H1 (cell line): ENCODE results near the gene PRTG. TPM values are rescaled to one million over a fixed set of nuclear protein-coding genes. Genes with fewer than 3 reads are reported as not detected.

Experiments used
- CTCF ChIA-PET: fragments of 300-600 bp; sonication (Branson Sonifier 250); formaldehyde crosslinking; loops from one replicate; lab custom pipeline; 2021; ENCODE audit not compliant: partially characterized antibody; lab: Charles Lee
- POLR2A ChIA-PET: fragments of 300-600 bp; sonication (Branson Sonifier 250); formaldehyde crosslinking; loops from one replicate; lab custom pipeline; 2021; ENCODE audit warnings: inconsistent platforms; ENCODE audit not compliant: partially characterized antibody; lab: Charles Lee
- DNase-seq, 2 experiments: peaks; one replicate each; pipeline versions ENCODE4 v3.0.0 to v3.0.0-alpha.2; 2010 to 2022; ENCODE audit warnings: low spot score in 2 of 2, low read depth in 1 of 2, mixed read lengths in 1 of 2
- FAIRE-seq: peaks from 2 replicates; lab custom pipeline; 2011; peaks lifted over from hg19 to GRCh38; lab: Jason Lieb, UNC
- H2AFZ ChIP-seq: 2 replicates; pipeline ENCODE4 v1.8.1; 2012; ENCODE audit warnings: low read length, inconsistent platforms
- H2AK5ac ChIP-seq: 2 replicates; pipeline ENCODE4 v1.6.1; 2013; ENCODE audit warnings: low read depth, low read length
- H2BK120ac ChIP-seq: replicated peaks from 2 replicates; pipeline ENCODE3; 2013; ENCODE audit warnings: low read depth, low read length, inconsistent platforms
- H2BK12ac ChIP-seq: 2 replicates; pipeline ENCODE4 v1.6.1; 2013; ENCODE audit warnings: low read depth, low read length
- H2BK15ac ChIP-seq: 2 replicates; pipeline ENCODE4 v1.6.1; 2013; ENCODE audit warnings: low read length
- H2BK20ac ChIP-seq: 2 replicates; pipeline ENCODE4 v1.6.1; 2013; ENCODE audit warnings: low read length
- H2BK5ac ChIP-seq: 2 replicates; pipeline ENCODE4 v1.6.1; 2013; ENCODE audit warnings: low read depth, low read length
- H3K14ac ChIP-seq: 2 replicates; pipeline ENCODE4 v1.6.1; 2013; ENCODE audit warnings: inconsistent platforms; ENCODE audit not compliant: insufficient read length
- H3K18ac ChIP-seq: 2 replicates; pipeline ENCODE4 v1.6.1; 2013; ENCODE audit warnings: low read length; ENCODE audit errors: extremely low read depth
- H3K23ac ChIP-seq: 2 replicates; pipeline ENCODE4 v1.6.1; 2013; ENCODE audit warnings: inconsistent platforms; ENCODE audit not compliant: insufficient read length
- H3K23me2 ChIP-seq: 2 replicates; pipeline ENCODE4 v1.6.1; 2013; ENCODE audit warnings: low read depth, low read length
- H3K27ac ChIP-seq: 2 replicates; pipeline ENCODE4 v1.6.1; 2011; ENCODE audit warnings: low read depth, low read length, inconsistent platforms
- H3K27me3 ChIP-seq, 4 experiments: replicated peaks in 1 of 4; 1 replicate in 1 of 4; 2 replicates in 3 of 4; pipeline versions ENCODE4 v1.6.1 to v1.8.1; 2011 to 2013; ENCODE audit warnings: low read length in 3 of 4, mild to moderate bottlenecking in 3 of 4, inconsistent platforms in 2 of 4, mixed read lengths in 2 of 4, moderate library complexity in 1 of 4; ENCODE audit not compliant: control insufficient read depth in 3 of 4, insufficient read depth in 3 of 4; ENCODE audit errors: extremely low read depth in 1 of 4
- H3K36me3 ChIP-seq, 4 experiments: 2 replicates each; pipeline versions ENCODE4 v1.6.1 to v1.8.1; 2011 to 2013; ENCODE audit warnings: mild to moderate bottlenecking in 4 of 4, low read length in 3 of 4, moderate library complexity in 2 of 4, control low read depth in 1 of 4, inconsistent platforms in 1 of 4; ENCODE audit not compliant: insufficient read depth in 4 of 4, control insufficient read depth in 2 of 4
- H3K4ac ChIP-seq: replicated peaks from 2 replicates; pipeline ENCODE3; 2013; ENCODE audit warnings: low read length, low read depth, mixed read lengths, inconsistent platforms; ENCODE audit not compliant: insufficient read length
- H3K4me1 ChIP-seq, 4 experiments: replicated peaks in 1 of 4; 1 replicate in 1 of 4; 2 replicates in 3 of 4; pipeline versions ENCODE4 v1.6.1 to v1.8.1; 2011 to 2013; ENCODE audit warnings: low read length in 3 of 4, inconsistent platforms in 2 of 4, mixed read lengths in 1 of 4; ENCODE audit not compliant: insufficient read depth in 4 of 4, control insufficient read depth in 3 of 4
- H3K4me2 ChIP-seq, 2 experiments: 2 replicates each; pipeline versions ENCODE4 v1.6.1 to v1.8.1; 2011 to 2013; ENCODE audit warnings: low read depth in 2 of 2, low read length in 2 of 2, control low read depth in 1 of 2, inconsistent platforms in 1 of 2, mild to moderate bottlenecking in 1 of 2; ENCODE audit not compliant: insufficient read depth in 1 of 2
- H3K4me3 ChIP-seq, 4 experiments: fragments of 200-600, 300-600 bp in 1 of 4; sonication (generic), shearing (Covaris generic), sonication (Bioruptor Twin) in 1 of 4; 2 replicates each; pipeline versions ENCODE4 v1.5.1 to v1.8.1; 2011 to 2016; ENCODE audit warnings: low read length in 4 of 4, low read depth in 3 of 4, control low read depth in 2 of 4, inconsistent platforms in 2 of 4, mild to moderate bottlenecking in 2 of 4, mixed read lengths in 1 of 4, moderate library complexity in 1 of 4; ENCODE audit not compliant: insufficient read depth in 2 of 4; ENCODE audit errors: extremely low read depth in 1 of 4
- H3K56ac ChIP-seq: replicated peaks from 2 replicates; pipeline ENCODE3; 2013; ENCODE audit warnings: low read depth, mild to moderate bottlenecking, mixed read lengths, low read length, inconsistent platforms; ENCODE audit not compliant: insufficient read length
- H3K79me1 ChIP-seq: 2 replicates; pipeline ENCODE4 v1.6.1; 2013; ENCODE audit warnings: low read depth, low read length, control low read depth
- H3K79me2 ChIP-seq, 2 experiments: 2 replicates each; pipeline versions ENCODE4 v1.6.1 to v1.8.1; 2012 to 2013; ENCODE audit warnings: low read length in 2 of 2, mild to moderate bottlenecking in 2 of 2, inconsistent platforms in 1 of 2; ENCODE audit not compliant: insufficient read depth in 2 of 2, control insufficient read depth in 1 of 2
- H3K9ac ChIP-seq, 4 experiments: replicated peaks in 1 of 4; 1 replicate in 1 of 4; 2 replicates in 3 of 4; pipeline versions ENCODE4 v1.6.1 to v1.8.1; 2011 to 2013; ENCODE audit warnings: low read depth in 3 of 4, low read length in 3 of 4, control low read depth in 2 of 4, mild to moderate bottlenecking in 2 of 4, moderate library complexity in 2 of 4, inconsistent platforms in 1 of 4; ENCODE audit errors: extremely low read depth in 1 of 4
- H3K9me3 ChIP-seq, 2 experiments: 2 replicates each; pipeline versions ENCODE4 v1.6.1 to v1.8.1; 2012 to 2013; ENCODE audit warnings: mild to moderate bottlenecking in 2 of 2, moderate library complexity in 2 of 2, control low read depth in 1 of 2, inconsistent platforms in 1 of 2, low read depth in 1 of 2, low read length in 1 of 2, mixed read lengths in 1 of 2; ENCODE audit not compliant: insufficient read depth in 2 of 2
- H4K20me1 ChIP-seq, 2 experiments: replicated peaks in 1 of 2; 2 replicates each; pipeline versions ENCODE3 to v1.8.1; 2011 to 2013; ENCODE audit warnings: inconsistent platforms in 2 of 2, low read length in 2 of 2, mild to moderate bottlenecking in 1 of 2; ENCODE audit not compliant: insufficient read depth in 2 of 2, control insufficient read depth in 1 of 2
- H4K5ac ChIP-seq: 2 replicates; pipeline ENCODE4 v1.6.1; 2013; ENCODE audit warnings: low read length, low read depth, mixed read lengths, inconsistent platforms; ENCODE audit not compliant: insufficient read length
- H4K8ac ChIP-seq: 2 replicates; pipeline ENCODE4 v1.8.0; 2013; ENCODE audit warnings: mild to moderate bottlenecking, moderate library complexity, low read length, inconsistent platforms; ENCODE audit not compliant: insufficient read depth; ENCODE audit errors: extremely low read depth
- H4K91ac ChIP-seq: replicated peaks from 2 replicates; pipeline ENCODE3; 2013; ENCODE audit warnings: low read length, mixed read lengths, inconsistent platforms; ENCODE audit not compliant: insufficient read length
- BCL11A ChIP-seq, 2 experiments: IDR thresholded peaks; one replicate each; pipeline ENCODE4 v1.6.1; 2011; ENCODE audit warnings: low read depth in 2 of 2, low read length in 2 of 2, mild to moderate bottlenecking in 2 of 2
- CHD1 ChIP-seq: IDR thresholded peaks from 2 replicates; pipeline ENCODE4 v1.6.1; 2012; ENCODE audit warnings: low read depth, low read length, improper control_type of control experiment
- CHD2 ChIP-seq: IDR thresholded peaks from 2 replicates; pipeline ENCODE4 v1.6.1; 2012; ENCODE audit warnings: low read length, improper control_type of control experiment
- CTBP2 ChIP-seq: IDR thresholded peaks from 2 replicates; pipeline ENCODE4 v1.7.0; 2011; ENCODE audit warnings: borderline replicate concordance, mild to moderate bottlenecking, moderate library complexity, mixed read lengths, low read length; ENCODE audit not compliant: insufficient read depth, insufficient read length
- EZH2 ChIP-seq: fragments of 200-600 bp; sonication (generic); IDR thresholded peaks from 2 replicates; pipeline ENCODE4 v1.7.1; 2012; ENCODE audit warnings: low read depth, mild to moderate bottlenecking, moderate library complexity, low read length, inconsistent platforms; ENCODE audit not compliant: severe bottlenecking
- JUND ChIP-seq: IDR thresholded peaks from 2 replicates; pipeline ENCODE4 v1.6.1; 2011; ENCODE audit warnings: mild to moderate bottlenecking, improper control_type of control experiment, low read length
- POLR2AphosphoS5 ChIP-seq: IDR thresholded peaks from 2 replicates; pipeline ENCODE4 v1.6.1; 2011; ENCODE audit warnings: low read depth, low read length
- RXRA ChIP-seq: IDR thresholded peaks from 2 replicates; pipeline ENCODE4 v1.6.1; 2011; ENCODE audit warnings: low read depth, mild to moderate bottlenecking, low read length, moderate library complexity; ENCODE audit not compliant: insufficient read depth
- SAP30 ChIP-seq: fragments of 300-600 bp; sonication (generic); IDR thresholded peaks from 2 replicates; pipeline ENCODE4 v1.7.1; 2012; ENCODE audit warnings: low read length, moderate library complexity, mild to moderate bottlenecking, inconsistent platforms; ENCODE audit not compliant: insufficient read depth, insufficient replicate concordance
- SP4 ChIP-seq: IDR thresholded peaks from 2 replicates; pipeline ENCODE4 v1.6.1; 2012; ENCODE audit warnings: low read length, inconsistent platforms
- WGBS, 2 experiments: shearing (Covaris generic) in 1 of 2; methylation state at CpG; one replicate each; pipeline versions ENCODE4 v1.1.6 to v1.1.7; 2013 to 2015; ENCODE audit warnings: low lambda C conversion rate in 2 of 2, mixed read lengths in 2 of 2, inconsistent platforms in 1 of 2, low coverage in 1 of 2, missing lambda C conversion rate in 1 of 2; ENCODE audit not compliant: insufficient replicate concordance in 2 of 2, insufficient coverage in 1 of 2, insufficient read length in 1 of 2; ENCODE audit errors: extremely low coverage in 1 of 2, missing lambda C conversion rate in 1 of 2; 5-methylcytosine and 5-hydroxymethylcytosine counted together
- polyA plus RNA-seq, 7 experiments: library from polyadenylated mRNA; depleted of rRNA in 3 of 7; stranded (reverse) in 5 of 7; unstranded in 2 of 7; fragments of >200 nt in 5 of 7; fragments of 200-250 nt in 2 of 7; gene quantifications; 1 replicate in 5 of 7; 2 replicates in 1 of 7; 4 replicates in 1 of 7; pipeline versions ENCODE4 v1.2.1 to v1.2.3, GENCODE V29; 2011 to 2013; ENCODE audit warnings: missing spikeins in 2 of 7, mixed read lengths in 2 of 7
- total RNA-seq: library from RNA; stranded (reverse); fragmentation: NEBNext Ultra II Directional; extraction: Animal tissue kit (Norgen Biotek cat#: 25700); gene quantifications from 2 replicates; pipeline ENCODE4 v1.2.1, GENCODE V29; 2021
- TF ChIP-seq, protein P1 (sequence below), 3 experiments: IDR thresholded peaks; 1 replicate in 2 of 3; 2 replicates in 1 of 3; pipeline versions ENCODE4 v1.5.1 to v1.6.1; 2011; ENCODE audit warnings: low read length in 3 of 3, mild to moderate bottlenecking in 3 of 3, inconsistent platforms in 2 of 3, low read depth in 1 of 3, moderate library complexity in 1 of 3; ENCODE audit not compliant: insufficient read depth in 1 of 3; ENCODE audit errors: control extremely low read depth in 1 of 3
- TF ChIP-seq, protein P2 (sequence below): IDR thresholded peaks from 2 replicates; pipeline ENCODE4 v1.6.1; 2012; ENCODE audit warnings: inconsistent platforms

Gene PRTG
- total and polyA plus RNA-seq, 2 of the 8 experiments (the other 6 are each of a cell fraction or from before 2014, with no cell fraction given): 3.1 to 3.2 TPM

DNA sequence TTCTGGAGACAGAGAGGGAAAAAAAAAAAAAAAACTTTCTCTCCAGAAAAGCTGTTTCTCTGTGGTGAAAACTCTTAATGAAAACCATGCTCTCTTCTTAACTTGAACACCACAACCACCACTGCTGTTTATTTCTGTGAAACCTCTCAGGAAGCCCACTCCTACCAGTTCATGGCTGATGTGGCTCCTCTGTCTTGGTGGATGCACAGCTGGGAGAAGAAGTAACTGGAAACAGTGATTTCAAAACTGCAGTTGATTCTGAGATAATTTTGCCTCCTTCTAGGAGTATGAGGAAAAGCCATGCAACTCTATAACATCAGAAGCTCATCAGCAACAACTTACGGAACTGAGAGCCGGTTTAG lies 114.6 kb downstream of the PRTG start:
- ChIA-PET CTCF (interaction anchor here (0.7 to 2.3 kb wide), 15 partner anchors 13 to 408 kb away, joined by 3 to 8 read pairs (median 4); no protein-coding TSS in a partner anchor), POLR2A (no interaction called here)
- no peaks in the 10 kb centered on the region for H4K20me1 ChIP-seq
- H2AFZ ChIP-seq: no peak overlapping the region
- no peak overlapping the region for H3K27ac ChIP-seq
- no peak overlapping the region for H3K9ac ChIP-seq
- no peak overlapping the region for H4K8ac ChIP-seq
- H3K79me2 ChIP-seq: no peaks in the 10 kb centered on the region
- H3K14ac ChIP-seq: no peak overlapping the region
- no peaks in the 10 kb centered on the region for H3K79me1 ChIP-seq
- no peak overlapping the region for H4K91ac ChIP-seq
- H2BK12ac ChIP-seq: no peak overlapping the region
- no peaks in the 10 kb centered on the region for H3K9me3 ChIP-seq
- WGBS, 2 experiments: 95% methylated on average over 2 of the region's 2 CpGs; no CpG with 5 or more reads in 1 of the 2 experiments
- no peak overlapping the region for H4K5ac ChIP-seq
- H3K4me2 ChIP-seq: no peak overlapping the region
- H2BK120ac ChIP-seq: no peak overlapping the region
- no peak overlapping the region for H3K23ac ChIP-seq
- H3K4me3 ChIP-seq: no peak overlapping the region
- no peaks in the 10 kb centered on the region for H3K4me1 ChIP-seq
- no peak overlapping the region for H3K18ac ChIP-seq
- no peak overlapping the region for H2BK15ac ChIP-seq
- H2AK5ac ChIP-seq: no peak overlapping the region
- H3K56ac ChIP-seq: no peak overlapping the region
- H3K4ac ChIP-seq: no peak overlapping the region
- H2BK20ac ChIP-seq: no peak overlapping the region
- FAIRE-seq (no peak), DNase-seq (no peak)
- no peaks in the 10 kb centered on the region for H3K27me3 ChIP-seq
- no peaks in the 10 kb centered on the region for H3K23me2 ChIP-seq
- H3K36me3 ChIP-seq: no peaks in the 10 kb centered on the region
- no peak overlapping the region for H2BK5ac ChIP-seq
- no peak for TF ChIP-seq POLR2AphosphoS5
- TF ChIP-seq, protein P1, sequence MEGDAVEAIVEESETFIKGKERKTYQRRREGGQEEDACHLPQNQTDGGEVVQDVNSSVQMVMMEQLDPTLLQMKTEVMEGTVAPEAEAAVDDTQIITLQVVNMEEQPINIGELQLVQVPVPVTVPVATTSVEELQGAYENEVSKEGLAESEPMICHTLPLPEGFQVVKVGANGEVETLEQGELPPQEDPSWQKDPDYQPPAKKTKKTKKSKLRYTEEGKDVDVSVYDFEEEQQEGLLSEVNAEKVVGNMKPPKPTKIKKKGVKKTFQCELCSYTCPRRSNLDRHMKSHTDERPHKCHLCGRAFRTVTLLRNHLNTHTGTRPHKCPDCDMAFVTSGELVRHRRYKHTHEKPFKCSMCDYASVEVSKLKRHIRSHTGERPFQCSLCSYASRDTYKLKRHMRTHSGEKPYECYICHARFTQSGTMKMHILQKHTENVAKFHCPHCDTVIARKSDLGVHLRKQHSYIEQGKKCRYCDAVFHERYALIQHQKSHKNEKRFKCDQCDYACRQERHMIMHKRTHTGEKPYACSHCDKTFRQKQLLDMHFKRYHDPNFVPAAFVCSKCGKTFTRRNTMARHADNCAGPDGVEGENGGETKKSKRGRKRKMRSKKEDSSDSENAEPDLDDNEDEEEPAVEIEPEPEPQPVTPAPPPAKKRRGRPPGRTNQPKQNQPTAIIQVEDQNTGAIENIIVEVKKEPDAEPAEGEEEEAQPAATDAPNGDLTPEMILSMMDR (IDR thresholded peaks at IDR 0.05; ENCODE audit: control extremely low read depth in 1 of 3, insufficient read depth in 1 of 3, low read depth in 1 of 3, low read length in 3 of 3): no peak
- no peak for TF ChIP-seq RXRA
- TF ChIP-seq BCL11A (IDR thresholded peaks at IDR 0.05; ENCODE audit: low read depth in 2 of 2, low read length in 2 of 2): no peak
- TF ChIP-seq SAP30: no peak
- no peak for TF ChIP-seq CHD1
- TF ChIP-seq SP4: no peak
- TF ChIP-seq JUND: no peak
- no peak for TF ChIP-seq CHD2
- TF ChIP-seq EZH2: no peak
- TF ChIP-seq, protein P2, sequence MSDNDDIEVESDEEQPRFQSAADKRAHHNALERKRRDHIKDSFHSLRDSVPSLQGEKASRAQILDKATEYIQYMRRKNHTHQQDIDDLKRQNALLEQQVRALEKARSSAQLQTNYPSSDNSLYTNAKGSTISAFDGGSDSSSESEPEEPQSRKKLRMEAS: no peak
- no peak for TF ChIP-seq CTBP2
